Breast epithelium (tissue), 4 donors: Measurements from ENCODE around the gene SUMF1. TPM values are rescaled to one million over a fixed set of nuclear protein-coding genes. Genes with fewer than 3 reads are reported as not detected.

ENCODE experiments used
- DNase-seq, 2 donors: peaks; one replicate each; pipeline ENCODE4 v3.0.0-alpha.2; 2019; ENCODE audit warnings: low spot score in 2 of 2
- H3K27ac ChIP-seq, 2 donors: fragments of 200-600 bp; sonication (generic) in 1 of 2; one replicate each; pipeline ENCODE4 v1.5.1; 2016 to 2019; ENCODE audit warnings: mild to moderate bottlenecking in 1 of 2
- H3K27me3 ChIP-seq, 2 donors: fragments of 200-600 bp; sonication (generic) in 1 of 2; one replicate each; pipeline versions ENCODE4 v1.5.1 to v1.6.0; 2017 to 2019; ENCODE audit warnings: control low read depth in 1 of 2, mild to moderate bottlenecking in 1 of 2
- H3K36me3 ChIP-seq: fragments of 200-600 bp; one replicate; pipeline ENCODE4 v1.5.1; 2019
- H3K4me1 ChIP-seq, 2 donors: fragments of 200-600 bp; sonication (generic); one replicate each; pipeline ENCODE4 v1.5.1; 2016 to 2019; ENCODE audit warnings: control low read depth in 1 of 2
- H3K4me3 ChIP-seq, 3 donors: fragments of 200-600 bp; sonication (generic); 1 replicate in 2 of 3; 2 replicates in 1 of 3; pipeline ENCODE4 v1.5.1; 2016 to 2019; ENCODE audit warnings: mild to moderate bottlenecking in 3 of 3, moderate library complexity in 2 of 3
- H3K9me3 ChIP-seq, 2 donors: fragments of 200-600 bp; sonication (generic) in 1 of 2; one replicate each; pipeline ENCODE4 v1.5.1; 2016 to 2019; ENCODE audit warnings: control low read depth in 1 of 2
- CTCF ChIP-seq, 3 donors: fragments of 450-650 bp; IDR thresholded peaks; one replicate each; pipeline ENCODE4 v1.5.1; 2016 to 2017; ENCODE audit warnings: antibody characterized with exemption in 3 of 3, mild to moderate bottlenecking in 3 of 3, moderate library complexity in 3 of 3
- POLR2A ChIP-seq: fragments of 450-650 bp; IDR thresholded peaks from one replicate; pipeline ENCODE4 v1.6.1; 2016; ENCODE audit warnings: antibody characterized with exemption, mild to moderate bottlenecking, moderate library complexity
- POLR2AphosphoS5 ChIP-seq, 3 donors: sonication (generic); formaldehyde crosslinking; IDR thresholded peaks; one replicate each; pipeline ENCODE4 v1.6.1; 2017; ENCODE audit warnings: antibody characterized with exemption in 3 of 3
- intact Hi-C: fragments of 100-400 bp; cut with DNase I; formaldehyde crosslinking; loops from one replicate; pipeline ENCODE4 v1.15.1; 2023; ENCODE audit warnings: low total_unique reads
- total RNA-seq, 3 donors: library from RNA; depleted of rRNA; stranded (reverse); fragments of >200 nt; gene quantifications; one replicate each; pipeline ENCODE4 v1.1.0, GENCODE V29; 2016

SUMF1 gene
- total RNA-seq, 3 donors from 2014 or later, result 84.2 to 87.1 (median 84.9) TPM

GRCh38 chr3:4448187-4448586, 18.9 kb downstream of the SUMF1 start:
- no peak for DNase-seq
- H3K36me3 ChIP-seq, result no peaks in the 10 kb centered on the region
- no peaks in the 10 kb centered on the region for H3K4me1 ChIP-seq
- H3K27me3 ChIP-seq, result no peaks in the 10 kb centered on the region
- no peak for TF ChIP-seq POLR2A
- no peak for TF ChIP-seq POLR2AphosphoS5 (IDR thresholded peaks at IDR 0.05)
- no peak for TF ChIP-seq CTCF (IDR thresholded peaks at IDR 0.05)
- intact Hi-C loops, result no loop called here
- H3K9me3 ChIP-seq, result no peaks in the 10 kb centered on the region
- no peak overlapping the region for H3K27ac ChIP-seq
- H3K4me3 ChIP-seq, result no peak overlapping the region

- intact Hi-C loops, result no loop called here
- no peak overlapping the region for H3K27ac ChIP-seq
- DNase-seq, result no peak
- no peak overlapping the region for H3K4me3 ChIP-seq
- no peaks in the 10 kb centered on the region for H3K27me3 ChIP-seq
- H3K9me3 ChIP-seq, result no peaks in the 10 kb centered on the region
- no peaks in the 10 kb centered on the region for H3K36me3 ChIP-seq
- H3K4me1 ChIP-seq, result no peaks in the 10 kb centered on the region
- TF ChIP-seq CTCF (IDR thresholded peaks at IDR 0.05) (no peak), POLR2A (no peak), POLR2AphosphoS5 (IDR thresholded peaks at IDR 0.05) (no peak)
Measured at GRCh38 chr3:4447295-4447999, 19.6 kb downstream of the SUMF1 start.

GRCh38 chr3:4440951-4441350, 26.1 kb downstream of the SUMF1 start:
- Histone ChIP-seq H3K27me3 (no peaks in the 10 kb centered on the region), H3K36me3 (no peaks in the 10 kb centered on the region), H3K4me1 (no peaks in the 10 kb centered on the region), H3K27ac (no peak overlapping the region), H3K9me3 (no peaks in the 10 kb centered on the region), H3K4me3 (no peak overlapping the region)
- no peak for TF ChIP-seq CTCF (IDR thresholded peaks at IDR 0.05)
- TF ChIP-seq POLR2AphosphoS5 (IDR thresholded peaks at IDR 0.05), result no peak
- no peak for TF ChIP-seq POLR2A
- no peak for DNase-seq
- intact Hi-C loops, result no loop called here

- TF ChIP-seq POLR2A (no peak), POLR2AphosphoS5 (IDR thresholded peaks at IDR 0.05) (no peak), CTCF (IDR thresholded peaks at IDR 0.05) (no peak)
- H3K27me3 ChIP-seq, result no peaks in the 10 kb centered on the region
- no peak overlapping the region for H3K27ac ChIP-seq
- no peak for DNase-seq
- intact Hi-C loops, result no loop called here
- no peaks in the 10 kb centered on the region for H3K36me3 ChIP-seq
- H3K9me3 ChIP-seq, result no peaks in the 10 kb centered on the region
- H3K4me1 ChIP-seq, result no peaks in the 10 kb centered on the region
- H3K4me3 ChIP-seq, result no peak overlapping the region
Measured at GRCh38 chr3:4438296-4438695, 28.8 kb downstream of the SUMF1 start.

- Histone ChIP-seq H3K36me3 (no peaks in the 10 kb centered on the region), H3K27ac (no peak overlapping the region), H3K9me3 (peaks cover 0 to 5% of the 10 kb centered on the region in 2 donors), H3K4me1 (no peaks in the 10 kb centered on the region), H3K4me3 (no peak overlapping the region), H3K27me3 (no peaks in the 10 kb centered on the region)
- TF ChIP-seq POLR2AphosphoS5 (IDR thresholded peaks at IDR 0.05) (no peak), CTCF (IDR thresholded peaks at IDR 0.05) (no peak), POLR2A (no peak)
- intact Hi-C loops, result no loop called here
- no peak for DNase-seq
Measured at GRCh38 chr3:4432259-4432658, 34.8 kb downstream of the SUMF1 start.
